Right lobe of liver (tissue), 4 donors: ENCODE data around the gene BTAF1.

Source experiments
- POLR2A ChIP-seq: fragments of 450-650 bp; IDR thresholded peaks from one replicate; pipeline ENCODE4 v1.6.1; 2017; ENCODE audit warnings: antibody characterized with exemption, mild to moderate bottlenecking
- TF ChIP-seq, protein P1 (sequence below), 4 donors: fragments of 200-600 bp in 3 of 4; fragments of 450-650 bp in 1 of 4; IDR thresholded peaks; one replicate each; pipeline versions ENCODE4 v1.5.1 to v1.8.0; 2016 to 2022; ENCODE audit warnings: antibody characterized with exemption in 4 of 4, mild to moderate bottlenecking in 2 of 4
- donor health status: DM: no; HTN: no; CAD: no.
- donor health status: DM: no; HTN: no; CAD: no.
- donor health status: DM: no; HTN: yes; CAD: no.

DNA sequence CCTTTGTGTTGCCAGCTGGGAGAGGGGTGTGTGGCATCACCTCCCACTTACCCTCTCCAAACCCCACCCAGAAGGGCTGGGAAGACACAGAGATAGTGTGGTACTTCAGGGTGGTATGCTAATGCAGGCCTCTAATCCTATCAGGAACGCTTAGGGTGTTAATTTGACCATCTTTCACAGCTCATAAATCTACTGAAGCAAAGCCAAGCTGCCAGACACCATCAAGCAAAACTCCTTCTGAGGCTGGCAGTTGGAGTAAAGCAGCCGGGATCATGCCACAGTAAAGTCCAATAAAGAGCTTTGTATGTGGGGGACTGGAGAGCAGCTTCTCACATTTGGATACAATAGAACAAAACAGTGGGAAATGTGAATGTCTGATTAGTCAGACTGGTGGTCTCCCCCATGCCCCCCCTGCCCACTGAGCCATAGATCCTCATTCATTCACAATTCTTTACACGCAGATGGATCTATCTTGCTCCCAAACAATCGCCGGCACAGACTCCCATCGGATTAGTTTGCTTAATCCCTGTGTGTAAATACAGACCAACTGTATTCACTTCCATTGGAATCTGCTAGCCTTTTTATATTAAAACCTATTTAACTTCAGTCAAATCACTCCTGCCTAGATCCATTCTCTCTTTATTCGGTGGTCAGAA is 43.9 kb upstream of the BTAF1 start:
- TF ChIP-seq, protein P1, sequence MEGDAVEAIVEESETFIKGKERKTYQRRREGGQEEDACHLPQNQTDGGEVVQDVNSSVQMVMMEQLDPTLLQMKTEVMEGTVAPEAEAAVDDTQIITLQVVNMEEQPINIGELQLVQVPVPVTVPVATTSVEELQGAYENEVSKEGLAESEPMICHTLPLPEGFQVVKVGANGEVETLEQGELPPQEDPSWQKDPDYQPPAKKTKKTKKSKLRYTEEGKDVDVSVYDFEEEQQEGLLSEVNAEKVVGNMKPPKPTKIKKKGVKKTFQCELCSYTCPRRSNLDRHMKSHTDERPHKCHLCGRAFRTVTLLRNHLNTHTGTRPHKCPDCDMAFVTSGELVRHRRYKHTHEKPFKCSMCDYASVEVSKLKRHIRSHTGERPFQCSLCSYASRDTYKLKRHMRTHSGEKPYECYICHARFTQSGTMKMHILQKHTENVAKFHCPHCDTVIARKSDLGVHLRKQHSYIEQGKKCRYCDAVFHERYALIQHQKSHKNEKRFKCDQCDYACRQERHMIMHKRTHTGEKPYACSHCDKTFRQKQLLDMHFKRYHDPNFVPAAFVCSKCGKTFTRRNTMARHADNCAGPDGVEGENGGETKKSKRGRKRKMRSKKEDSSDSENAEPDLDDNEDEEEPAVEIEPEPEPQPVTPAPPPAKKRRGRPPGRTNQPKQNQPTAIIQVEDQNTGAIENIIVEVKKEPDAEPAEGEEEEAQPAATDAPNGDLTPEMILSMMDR (IDR thresholded peaks at IDR 0.05) = no peak
- no peak for TF ChIP-seq POLR2A
